H1 (cell line): ENCODE data around the gene RAD23A. TPM values are rescaled to one million over a fixed set of nuclear protein-coding genes. Genes with fewer than 3 reads are reported as not detected.

ENCODE experiments used
- CTCF ChIA-PET: fragments of 300-600 bp; sonication (Branson Sonifier 250); formaldehyde crosslinking; loops from one replicate; lab custom pipeline; 2021; ENCODE audit not compliant: partially characterized antibody; lab: Charles Lee
- POLR2A ChIA-PET: fragments of 300-600 bp; sonication (Branson Sonifier 250); formaldehyde crosslinking; loops from one replicate; lab custom pipeline; 2021; ENCODE audit warnings: inconsistent platforms; ENCODE audit not compliant: partially characterized antibody; lab: Charles Lee
- DNase-seq, 2 experiments: peaks; one replicate each; pipeline versions ENCODE4 v3.0.0 to v3.0.0-alpha.2; 2010 to 2022; ENCODE audit warnings: low spot score in 2 of 2, low read depth in 1 of 2, mixed read lengths in 1 of 2
- FAIRE-seq: peaks from 2 replicates; lab custom pipeline; 2011; peaks lifted over from hg19 to GRCh38; lab: Jason Lieb, UNC
- H2AFZ ChIP-seq: 2 replicates; pipeline ENCODE4 v1.8.1; 2012; ENCODE audit warnings: low read length, inconsistent platforms
- H2AK5ac ChIP-seq: 2 replicates; pipeline ENCODE4 v1.6.1; 2013; ENCODE audit warnings: low read depth, low read length
- H2BK120ac ChIP-seq: replicated peaks from 2 replicates; pipeline ENCODE3; 2013; ENCODE audit warnings: low read depth, low read length, inconsistent platforms
- H2BK12ac ChIP-seq: 2 replicates; pipeline ENCODE4 v1.6.1; 2013; ENCODE audit warnings: low read depth, low read length
- H2BK15ac ChIP-seq: 2 replicates; pipeline ENCODE4 v1.6.1; 2013; ENCODE audit warnings: low read length
- H2BK20ac ChIP-seq: 2 replicates; pipeline ENCODE4 v1.6.1; 2013; ENCODE audit warnings: low read length
- H2BK5ac ChIP-seq: 2 replicates; pipeline ENCODE4 v1.6.1; 2013; ENCODE audit warnings: low read depth, low read length
- H3K14ac ChIP-seq: 2 replicates; pipeline ENCODE4 v1.6.1; 2013; ENCODE audit warnings: inconsistent platforms; ENCODE audit not compliant: insufficient read length
- H3K18ac ChIP-seq: 2 replicates; pipeline ENCODE4 v1.6.1; 2013; ENCODE audit warnings: low read length; ENCODE audit errors: extremely low read depth
- H3K23ac ChIP-seq: 2 replicates; pipeline ENCODE4 v1.6.1; 2013; ENCODE audit warnings: inconsistent platforms; ENCODE audit not compliant: insufficient read length
- H3K23me2 ChIP-seq: 2 replicates; pipeline ENCODE4 v1.6.1; 2013; ENCODE audit warnings: low read depth, low read length
- H3K27ac ChIP-seq: 2 replicates; pipeline ENCODE4 v1.6.1; 2011; ENCODE audit warnings: low read depth, low read length, inconsistent platforms
- H3K27me3 ChIP-seq, 4 experiments: replicated peaks in 1 of 4; 1 replicate in 1 of 4; 2 replicates in 3 of 4; pipeline versions ENCODE4 v1.6.1 to v1.8.1; 2011 to 2013; ENCODE audit warnings: low read length in 3 of 4, mild to moderate bottlenecking in 3 of 4, inconsistent platforms in 2 of 4, mixed read lengths in 2 of 4, moderate library complexity in 1 of 4; ENCODE audit not compliant: control insufficient read depth in 3 of 4, insufficient read depth in 3 of 4; ENCODE audit errors: extremely low read depth in 1 of 4
- H3K36me3 ChIP-seq, 4 experiments: 2 replicates each; pipeline versions ENCODE4 v1.6.1 to v1.8.1; 2011 to 2013; ENCODE audit warnings: mild to moderate bottlenecking in 4 of 4, low read length in 3 of 4, moderate library complexity in 2 of 4, control low read depth in 1 of 4, inconsistent platforms in 1 of 4; ENCODE audit not compliant: insufficient read depth in 4 of 4, control insufficient read depth in 2 of 4
- H3K4ac ChIP-seq: replicated peaks from 2 replicates; pipeline ENCODE3; 2013; ENCODE audit warnings: low read length, low read depth, mixed read lengths, inconsistent platforms; ENCODE audit not compliant: insufficient read length
- H3K4me1 ChIP-seq, 4 experiments: replicated peaks in 1 of 4; 1 replicate in 1 of 4; 2 replicates in 3 of 4; pipeline versions ENCODE4 v1.6.1 to v1.8.1; 2011 to 2013; ENCODE audit warnings: low read length in 3 of 4, inconsistent platforms in 2 of 4, mixed read lengths in 1 of 4; ENCODE audit not compliant: insufficient read depth in 4 of 4, control insufficient read depth in 3 of 4
- H3K4me2 ChIP-seq, 2 experiments: 2 replicates each; pipeline versions ENCODE4 v1.6.1 to v1.8.1; 2011 to 2013; ENCODE audit warnings: low read depth in 2 of 2, low read length in 2 of 2, control low read depth in 1 of 2, inconsistent platforms in 1 of 2, mild to moderate bottlenecking in 1 of 2; ENCODE audit not compliant: insufficient read depth in 1 of 2
- H3K4me3 ChIP-seq, 4 experiments: fragments of 200-600, 300-600 bp in 1 of 4; sonication (generic), shearing (Covaris generic), sonication (Bioruptor Twin) in 1 of 4; 2 replicates each; pipeline versions ENCODE4 v1.5.1 to v1.8.1; 2011 to 2016; ENCODE audit warnings: low read length in 4 of 4, low read depth in 3 of 4, control low read depth in 2 of 4, inconsistent platforms in 2 of 4, mild to moderate bottlenecking in 2 of 4, mixed read lengths in 1 of 4, moderate library complexity in 1 of 4; ENCODE audit not compliant: insufficient read depth in 2 of 4; ENCODE audit errors: extremely low read depth in 1 of 4
- H3K56ac ChIP-seq: replicated peaks from 2 replicates; pipeline ENCODE3; 2013; ENCODE audit warnings: low read depth, mild to moderate bottlenecking, mixed read lengths, low read length, inconsistent platforms; ENCODE audit not compliant: insufficient read length
- H3K79me1 ChIP-seq: 2 replicates; pipeline ENCODE4 v1.6.1; 2013; ENCODE audit warnings: low read depth, low read length, control low read depth
- H3K79me2 ChIP-seq, 2 experiments: 2 replicates each; pipeline versions ENCODE4 v1.6.1 to v1.8.1; 2012 to 2013; ENCODE audit warnings: low read length in 2 of 2, mild to moderate bottlenecking in 2 of 2, inconsistent platforms in 1 of 2; ENCODE audit not compliant: insufficient read depth in 2 of 2, control insufficient read depth in 1 of 2
- H3K9ac ChIP-seq, 4 experiments: replicated peaks in 1 of 4; 1 replicate in 1 of 4; 2 replicates in 3 of 4; pipeline versions ENCODE4 v1.6.1 to v1.8.1; 2011 to 2013; ENCODE audit warnings: low read depth in 3 of 4, low read length in 3 of 4, control low read depth in 2 of 4, mild to moderate bottlenecking in 2 of 4, moderate library complexity in 2 of 4, inconsistent platforms in 1 of 4; ENCODE audit errors: extremely low read depth in 1 of 4
- H3K9me3 ChIP-seq, 2 experiments: 2 replicates each; pipeline versions ENCODE4 v1.6.1 to v1.8.1; 2012 to 2013; ENCODE audit warnings: mild to moderate bottlenecking in 2 of 2, moderate library complexity in 2 of 2, control low read depth in 1 of 2, inconsistent platforms in 1 of 2, low read depth in 1 of 2, low read length in 1 of 2, mixed read lengths in 1 of 2; ENCODE audit not compliant: insufficient read depth in 2 of 2
- H4K20me1 ChIP-seq, 2 experiments: replicated peaks in 1 of 2; 2 replicates each; pipeline versions ENCODE3 to v1.8.1; 2011 to 2013; ENCODE audit warnings: inconsistent platforms in 2 of 2, low read length in 2 of 2, mild to moderate bottlenecking in 1 of 2; ENCODE audit not compliant: insufficient read depth in 2 of 2, control insufficient read depth in 1 of 2
- H4K5ac ChIP-seq: 2 replicates; pipeline ENCODE4 v1.6.1; 2013; ENCODE audit warnings: low read length, low read depth, mixed read lengths, inconsistent platforms; ENCODE audit not compliant: insufficient read length
- H4K8ac ChIP-seq: 2 replicates; pipeline ENCODE4 v1.8.0; 2013; ENCODE audit warnings: mild to moderate bottlenecking, moderate library complexity, low read length, inconsistent platforms; ENCODE audit not compliant: insufficient read depth; ENCODE audit errors: extremely low read depth
- H4K91ac ChIP-seq: replicated peaks from 2 replicates; pipeline ENCODE3; 2013; ENCODE audit warnings: low read length, mixed read lengths, inconsistent platforms; ENCODE audit not compliant: insufficient read length
- CHD2 ChIP-seq: IDR thresholded peaks from 2 replicates; pipeline ENCODE4 v1.6.1; 2012; ENCODE audit warnings: low read length, improper control_type of control experiment
- CTCF ChIP-seq, 3 experiments: IDR thresholded peaks; 1 replicate in 2 of 3; 2 replicates in 1 of 3; pipeline versions ENCODE4 v1.5.1 to v1.6.1; 2011; ENCODE audit warnings: low read length in 3 of 3, mild to moderate bottlenecking in 3 of 3, inconsistent platforms in 2 of 3, low read depth in 1 of 3, moderate library complexity in 1 of 3; ENCODE audit not compliant: insufficient read depth in 1 of 3; ENCODE audit errors: control extremely low read depth in 1 of 3
- MAX ChIP-seq: IDR thresholded peaks from 2 replicates; pipeline ENCODE4 v1.6.1; 2012; ENCODE audit warnings: inconsistent platforms
- NRF1 ChIP-seq: IDR thresholded peaks from 2 replicates; pipeline ENCODE4 v1.6.1; 2011; ENCODE audit warnings: mild to moderate bottlenecking, low read depth, low read length, improper control_type of control experiment
- PHF8 ChIP-seq: fragments of 200-600 bp; sonication (generic); conservative IDR thresholded peaks from 2 replicates; pipeline ENCODE4 v1.7.1; 2012; ENCODE audit warnings: low read depth, mild to moderate bottlenecking, inconsistent platforms, low read length, moderate library complexity
- POLR2AphosphoS5 ChIP-seq: IDR thresholded peaks from 2 replicates; pipeline ENCODE4 v1.6.1; 2011; ENCODE audit warnings: low read depth, low read length
- SP2 ChIP-seq: IDR thresholded peaks from 2 replicates; pipeline ENCODE4 v1.6.1; 2012; ENCODE audit warnings: mild to moderate bottlenecking, low read length, inconsistent platforms
- TCF12 ChIP-seq: IDR thresholded peaks from 2 replicates; pipeline ENCODE4 v1.6.1; 2011; ENCODE audit warnings: low read depth, mild to moderate bottlenecking, low read length
- TEAD4 ChIP-seq: IDR thresholded peaks from 2 replicates; pipeline ENCODE4 v1.6.1; 2012; ENCODE audit warnings: low read depth, low read length, inconsistent platforms, mixed read lengths
- YY1 ChIP-seq: IDR thresholded peaks from 2 replicates; pipeline ENCODE4 v1.6.1; 2011; ENCODE audit warnings: low read depth, mild to moderate bottlenecking, low read length
- ZNF274 ChIP-seq: IDR thresholded peaks from 2 replicates; pipeline ENCODE4 v1.7.0; 2012; ENCODE audit warnings: low read length, borderline replicate concordance; ENCODE audit errors: extremely low read depth
- WGBS, 2 experiments: shearing (Covaris generic) in 1 of 2; methylation state at CpG; one replicate each; pipeline versions ENCODE4 v1.1.6 to v1.1.7; 2013 to 2015; ENCODE audit warnings: low lambda C conversion rate in 2 of 2, mixed read lengths in 2 of 2, inconsistent platforms in 1 of 2, low coverage in 1 of 2, missing lambda C conversion rate in 1 of 2; ENCODE audit not compliant: insufficient replicate concordance in 2 of 2, insufficient coverage in 1 of 2, insufficient read length in 1 of 2; ENCODE audit errors: extremely low coverage in 1 of 2, missing lambda C conversion rate in 1 of 2; 5-methylcytosine and 5-hydroxymethylcytosine counted together
- polyA plus RNA-seq, 7 experiments: library from polyadenylated mRNA; depleted of rRNA in 3 of 7; stranded (reverse) in 5 of 7; unstranded in 2 of 7; fragments of >200 nt in 5 of 7; fragments of 200-250 nt in 2 of 7; gene quantifications; 1 replicate in 5 of 7; 2 replicates in 1 of 7; 4 replicates in 1 of 7; pipeline versions ENCODE4 v1.2.1 to v1.2.3, GENCODE V29; 2011 to 2013; ENCODE audit warnings: missing spikeins in 2 of 7, mixed read lengths in 2 of 7
- total RNA-seq: library from RNA; stranded (reverse); fragmentation: NEBNext Ultra II Directional; extraction: Animal tissue kit (Norgen Biotek cat#: 25700); gene quantifications from 2 replicates; pipeline ENCODE4 v1.2.1, GENCODE V29; 2021

The RAD23A gene
- total and polyA plus RNA-seq, 2 of the 8 experiments (the other 6 are each of a cell fraction or from before 2014, with no cell fraction given): 40.0 to 76.1 TPM

- H2AK5ac ChIP-seq: 0 out of 2 replicates have a peak overlapping the region, but pooled peaks have one; percentile 76
- H3K36me3 ChIP-seq: no peaks in the 10 kb centered on the region
- no peak overlapping the region for H3K14ac ChIP-seq
- peaks cover 0 to 7% (median 3%) of the 10 kb centered on the region in 4 experiments; a peak in 4 of 7 replicates for H3K4me1 ChIP-seq
- H4K91ac ChIP-seq: no peak overlapping the region
- H3K4ac ChIP-seq: peak overlapping the region; percentile 69
- DNase-seq (no peak), FAIRE-seq (no peak)
- H3K18ac ChIP-seq: no peak overlapping the region
- H2BK20ac ChIP-seq: peak overlapping the region; percentile 99; the same call in 1 of the 2 replicates
- H2BK5ac ChIP-seq: 0 out of 2 replicates have a peak overlapping the region, but pooled peaks have one; percentile 35
- no peak overlapping the region for H2BK15ac ChIP-seq
- no peaks in the 10 kb centered on the region for H3K79me2 ChIP-seq
- peak overlapping the region; percentile 35; the same call in 1 of the 2 replicates for H4K8ac ChIP-seq
- no peak overlapping the region for H3K4me3 ChIP-seq
- no peak overlapping the region for H3K27ac ChIP-seq
- H3K9me3 ChIP-seq: no peaks in the 10 kb centered on the region
- H4K20me1 ChIP-seq: peaks cover 0 to 19% of the 10 kb centered on the region in 2 experiments
- H3K9ac ChIP-seq: no peak overlapping the region
- peaks cover 2 to 45% (median 35%) of the 10 kb centered on the region in 4 experiments for H3K27me3 ChIP-seq
- no peak for TF ChIP-seq YY1
- TF ChIP-seq SP2: no peak
- TF ChIP-seq PHF8: no peak
- no peak for TF ChIP-seq CHD2
- no peak for TF ChIP-seq TEAD4
- no peak for TF ChIP-seq ZNF274
- no peak for TF ChIP-seq MAX
- TF ChIP-seq POLR2AphosphoS5: no peak
- TF ChIP-seq TCF12: no peak
- TF ChIP-seq CTCF (IDR thresholded peaks at IDR 0.05; ENCODE audit: control extremely low read depth in 1 of 3, insufficient read depth in 1 of 3, low read depth in 1 of 3, low read length in 3 of 3): no peak
- TF ChIP-seq NRF1: no peak
- H3K4me2 ChIP-seq: no peak overlapping the region
- POLR2A ChIA-PET: interaction anchor here (0.8 to 1.9 kb wide), 2 partner anchors 12 to 116 kb away, joined by 3 to 4 read pairs; no protein-coding TSS in a partner anchor
- peaks cover 21% of the 10 kb centered on the region for H3K23me2 ChIP-seq
- no peak overlapping the region for H3K23ac ChIP-seq
- no peak overlapping the region for H2BK120ac ChIP-seq
- H2BK12ac ChIP-seq: peak overlapping the region; percentile 40; the same call in 1 of the 2 replicates
- H2AFZ ChIP-seq: no peak overlapping the region
- CTCF ChIA-PET: interaction anchor here (1.0 to 16.3 kb wide), 16 partner anchors 9 to 115 kb away, joined by 3 to 431 read pairs (median 6); partner anchors contain the start of gene DAND5
- no peak overlapping the region for H4K5ac ChIP-seq
- no peaks in the 10 kb centered on the region for H3K79me1 ChIP-seq
- peak overlapping the region; percentile 90 for H3K56ac ChIP-seq
- WGBS, 2 experiments: 59% methylated on average over 9 of the region's 10 CpGs; no CpG with 5 or more reads in 1 of the 2 experiments
Observed at GRCh38 chr19:12984683-12985048, 39.0 kb downstream of the RAD23A start.
